ENCODE results near the gene GPR152. TPM values are rescaled to one million over a fixed set of nuclear protein-coding genes. Genes with fewer than 3 reads are reported as not detected.
A peak's percentile ranks its signal among the peaks of the same experiment; 100 is the strongest.

GPR152 gene
- total RNA-seq, 1 experiment from 2014 or later, result not detected

DNA sequence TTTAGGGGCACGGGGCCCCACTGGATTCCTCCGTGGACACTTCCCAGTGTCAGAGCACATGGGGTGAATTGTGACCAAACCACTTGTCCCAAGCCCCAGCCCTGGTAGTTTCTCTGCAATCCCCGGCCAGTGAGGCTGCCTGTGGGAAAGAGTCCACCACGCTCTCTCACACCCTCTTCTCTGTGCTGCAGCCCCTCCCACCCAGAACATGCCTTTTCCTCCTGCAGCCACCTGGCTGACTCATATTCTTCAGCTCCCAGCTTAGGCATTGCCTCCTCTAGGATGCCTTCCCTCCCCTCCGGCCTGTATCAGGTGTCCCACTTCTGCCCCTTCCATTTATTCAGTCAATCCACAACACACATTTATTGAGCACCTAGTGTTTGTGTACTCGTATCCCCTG is 29.6 kb downstream of the GPR152 start:
- no peak overlapping the region for H3K4me3 ChIP-seq (ENCODE audit: low read length)
- H3K9me3 ChIP-seq (ENCODE audit: low read length), result no peaks in the 10 kb centered on the region
- H3K79me2 ChIP-seq (ENCODE audit: low read length), result no peaks in the 10 kb centered on the region
- no peak overlapping the region for H2AFZ ChIP-seq (ENCODE audit: low read length)
- no peaks in the 10 kb centered on the region for H3K36me3 ChIP-seq (ENCODE audit: insufficient read depth, low read length)
- peaks cover 35% of the 10 kb centered on the region for H3K4me1 ChIP-seq (ENCODE audit: low read length)
- H3K27ac ChIP-seq (ENCODE audit: low read length), result no peak overlapping the region
- no peak for DNase-seq
- no peaks in the 10 kb centered on the region for H4K20me1 ChIP-seq (ENCODE audit: insufficient read depth, low read depth, low read length)
- no peak overlapping the region for H3K9ac ChIP-seq (ENCODE audit: low read length)
- H3K9me2 ChIP-seq (replicated peaks; ENCODE audit: insufficient read depth, low read length), result no peaks in the 10 kb centered on the region
- H3K4me2 ChIP-seq (ENCODE audit: low read depth, low read length, poor library complexity, severe bottlenecking), result no peak overlapping the region
- H3K27me3 ChIP-seq (ENCODE audit: low read length), result no peaks in the 10 kb centered on the region; the same call in 1 of the 2 replicates

GRCh38 chr11:67421430-67422031 is 31.0 kb downstream of the GPR152 start:
- Histone ChIP-seq H3K27ac (ENCODE audit: low read length) (no peak overlapping the region), H3K4me2 (ENCODE audit: low read depth, low read length, poor library complexity, severe bottlenecking) (peak overlapping the region; percentile 78), H3K4me3 (ENCODE audit: low read length) (no peak overlapping the region), H3K9me2 (replicated peaks; ENCODE audit: insufficient read depth, low read length) (no peaks in the 10 kb centered on the region), H3K36me3 (ENCODE audit: insufficient read depth, low read length) (no peaks in the 10 kb centered on the region), H2AFZ (ENCODE audit: low read length) (no peak overlapping the region), H3K9me3 (ENCODE audit: low read length) (no peaks in the 10 kb centered on the region), H3K79me2 (ENCODE audit: low read length) (no peaks in the 10 kb centered on the region), H3K27me3 (ENCODE audit: low read length) (no peaks in the 10 kb centered on the region; the same call in 1 of the 2 replicates), H3K9ac (ENCODE audit: low read length) (no peak overlapping the region), H4K20me1 (ENCODE audit: insufficient read depth, low read depth, low read length) (no peaks in the 10 kb centered on the region), H3K4me1 (ENCODE audit: low read length) (peaks cover 38% of the 10 kb centered on the region)
- no peak for DNase-seq

GRCh38 chr11:67420646-67421429 is 31.7 kb downstream of the GPR152 start:
- peak overlapping the region; percentile 75 for H3K9ac ChIP-seq (ENCODE audit: low read length)
- peak overlapping the region; percentile 65 for H3K4me3 ChIP-seq (ENCODE audit: low read length)
- peak; percentile 98 for DNase-seq
- no peaks in the 10 kb centered on the region for H3K9me3 ChIP-seq (ENCODE audit: low read length)
- H3K4me1 ChIP-seq (ENCODE audit: low read length), result peaks cover 40% of the 10 kb centered on the region
- no peaks in the 10 kb centered on the region for H3K9me2 ChIP-seq (replicated peaks; ENCODE audit: insufficient read depth, low read length)
- peak overlapping the region; percentile 78 for H3K4me2 ChIP-seq (ENCODE audit: low read depth, low read length, poor library complexity, severe bottlenecking)
- H3K36me3 ChIP-seq (ENCODE audit: insufficient read depth, low read length), result no peaks in the 10 kb centered on the region
- H2AFZ ChIP-seq (ENCODE audit: low read length), result no peak overlapping the region
- H3K79me2 ChIP-seq (ENCODE audit: low read length), result no peaks in the 10 kb centered on the region
- no peak overlapping the region for H3K27ac ChIP-seq (ENCODE audit: low read length)
- H4K20me1 ChIP-seq (ENCODE audit: insufficient read depth, low read depth, low read length), result no peaks in the 10 kb centered on the region
- no peaks in the 10 kb centered on the region; the same call in 1 of the 2 replicates for H3K27me3 ChIP-seq (ENCODE audit: low read length)

GRCh38 chr11:67420147-67420645 is 32.3 kb downstream of the GPR152 start:
- Histone ChIP-seq H4K20me1 (ENCODE audit: insufficient read depth, low read depth, low read length) (no peaks in the 10 kb centered on the region), H3K27ac (ENCODE audit: low read length) (no peak overlapping the region), H3K4me1 (ENCODE audit: low read length) (peaks cover 40% of the 10 kb centered on the region), H3K27me3 (ENCODE audit: low read length) (no peaks in the 10 kb centered on the region; the same call in 1 of the 2 replicates), H3K79me2 (ENCODE audit: low read length) (no peaks in the 10 kb centered on the region), H3K4me2 (ENCODE audit: low read depth, low read length, poor library complexity, severe bottlenecking) (peak overlapping the region; percentile 78), H3K9me3 (ENCODE audit: low read length) (no peaks in the 10 kb centered on the region), H2AFZ (ENCODE audit: low read length) (no peak overlapping the region), H3K9ac (ENCODE audit: low read length) (peak overlapping the region; percentile 75), H3K4me3 (ENCODE audit: low read length) (peak overlapping the region; percentile 65), H3K36me3 (ENCODE audit: insufficient read depth, low read length) (no peaks in the 10 kb centered on the region), H3K9me2 (replicated peaks; ENCODE audit: insufficient read depth, low read length) (no peaks in the 10 kb centered on the region)
- DNase-seq, result no peak

GRCh38 chr11:67419325-67420049 is 33.0 kb downstream of the GPR152 start:
- Histone ChIP-seq H3K9me2 (replicated peaks; ENCODE audit: insufficient read depth, low read length) (no peaks in the 10 kb centered on the region), H3K36me3 (ENCODE audit: insufficient read depth, low read length) (no peaks in the 10 kb centered on the region), H3K9me3 (ENCODE audit: low read length) (no peaks in the 10 kb centered on the region), H3K4me2 (ENCODE audit: low read depth, low read length, poor library complexity, severe bottlenecking) (peak overlapping the region; percentile 78), H3K9ac (ENCODE audit: low read length) (peak overlapping the region; percentile 75), H4K20me1 (ENCODE audit: insufficient read depth, low read depth, low read length) (no peaks in the 10 kb centered on the region), H3K4me3 (ENCODE audit: low read length) (peak overlapping the region; percentile 10; the same call in 1 of the 2 replicates), H2AFZ (ENCODE audit: low read length) (0 out of 2 replicates have a peak overlapping the region, but pooled peaks have one; percentile 10), H3K27ac (ENCODE audit: low read length) (no peak overlapping the region), H3K27me3 (ENCODE audit: low read length) (no peaks in the 10 kb centered on the region; the same call in 1 of the 2 replicates), H3K4me1 (ENCODE audit: low read length) (peaks cover 40% of the 10 kb centered on the region), H3K79me2 (ENCODE audit: low read length) (no peaks in the 10 kb centered on the region)
- DNase-seq, result no peak

DNA sequence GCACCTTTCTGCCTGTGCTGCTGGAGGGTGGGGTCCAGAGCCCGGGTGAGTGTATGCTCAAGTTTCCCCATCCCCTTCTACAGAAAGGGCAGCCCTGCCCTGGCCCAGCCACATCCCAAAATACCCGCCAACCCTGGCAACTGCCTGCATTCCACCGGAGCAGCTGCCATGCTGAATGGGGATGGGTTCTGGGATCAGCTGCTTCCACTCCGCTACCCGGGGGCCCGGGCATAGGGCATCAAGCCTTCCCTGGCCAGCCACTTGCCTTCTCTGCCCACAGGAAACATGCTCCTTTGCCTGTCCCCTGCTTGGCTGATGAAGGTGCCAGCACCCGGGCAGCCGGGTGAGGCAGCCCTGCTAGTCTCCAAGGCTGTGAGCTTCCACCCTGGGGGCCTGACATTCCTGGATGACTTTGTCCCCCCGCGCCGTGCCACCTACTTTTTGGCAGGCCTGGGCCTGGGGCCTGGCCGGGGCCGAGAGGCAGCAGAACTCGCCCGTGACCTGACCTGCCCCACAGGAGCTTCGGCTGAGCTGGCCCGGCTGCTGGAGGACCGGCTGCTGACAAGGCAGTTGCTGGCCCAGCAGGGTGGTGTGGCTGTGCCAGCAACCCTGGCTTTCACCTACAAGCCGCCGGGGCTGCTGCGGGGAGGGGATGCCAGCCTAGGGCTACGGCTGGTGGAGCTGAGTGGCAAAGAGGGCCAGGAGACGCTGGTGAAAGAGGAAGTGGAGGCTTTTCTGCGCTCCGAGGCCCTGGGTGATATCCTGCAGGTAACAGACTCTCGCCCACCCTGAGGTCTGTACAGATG is 33.9 kb downstream of the GPR152 start:
- Histone ChIP-seq H3K4me2 (ENCODE audit: low read depth, low read length, poor library complexity, severe bottlenecking) (peak overlapping the region; percentile 41), H3K27ac (ENCODE audit: low read length) (no peak overlapping the region)
- DNase-seq, result peak; percentile 80

GRCh38 chr11:67417425-67417824 is 35.1 kb downstream of the GPR152 start:
- Histone ChIP-seq H3K4me1 (ENCODE audit: low read length) (peaks cover 50% of the 10 kb centered on the region), H3K9me2 (replicated peaks; ENCODE audit: insufficient read depth, low read length) (no peaks in the 10 kb centered on the region), H3K27me3 (ENCODE audit: low read length) (no peaks in the 10 kb centered on the region; the same call in 1 of the 2 replicates), H3K27ac (ENCODE audit: low read length) (no peak overlapping the region), H3K9ac (ENCODE audit: low read length) (no peak overlapping the region), H3K9me3 (ENCODE audit: low read length) (no peaks in the 10 kb centered on the region), H3K36me3 (ENCODE audit: insufficient read depth, low read length) (no peaks in the 10 kb centered on the region), H3K4me2 (ENCODE audit: low read depth, low read length, poor library complexity, severe bottlenecking) (no peak overlapping the region), H2AFZ (ENCODE audit: low read length) (no peak overlapping the region), H3K4me3 (ENCODE audit: low read length) (no peak overlapping the region), H4K20me1 (ENCODE audit: insufficient read depth, low read depth, low read length) (no peaks in the 10 kb centered on the region), H3K79me2 (ENCODE audit: low read length) (no peaks in the 10 kb centered on the region)
- no peak for DNase-seq

More for the DNA sequence above, 33.9 kb downstream of the GPR152 start:
- H3K9ac ChIP-seq (ENCODE audit: low read length), result peak overlapping the region; percentile 60
- no peaks in the 10 kb centered on the region for H3K79me2 ChIP-seq (ENCODE audit: low read length)
- peaks cover 40% of the 10 kb centered on the region for H3K4me1 ChIP-seq (ENCODE audit: low read length)
- H4K20me1 ChIP-seq (ENCODE audit: insufficient read depth, low read depth, low read length), result no peaks in the 10 kb centered on the region
- H3K9me3 ChIP-seq (ENCODE audit: low read length), result no peaks in the 10 kb centered on the region
- H3K9me2 ChIP-seq (replicated peaks; ENCODE audit: insufficient read depth, low read length), result no peaks in the 10 kb centered on the region
- peak overlapping the region; percentile 10; the same call in 1 of the 2 replicates for H3K4me3 ChIP-seq (ENCODE audit: low read length)
- H3K27me3 ChIP-seq (ENCODE audit: low read length), result no peaks in the 10 kb centered on the region; the same call in 1 of the 2 replicates
- 0 out of 2 replicates have a peak overlapping the region, but pooled peaks have one; percentile 10 for H2AFZ ChIP-seq (ENCODE audit: low read length)
- H3K36me3 ChIP-seq (ENCODE audit: insufficient read depth, low read length), result no peaks in the 10 kb centered on the region
